ENCODE results near the gene RELL2.

GRCh38 chr5:141634720-141635119, 2.1 kb upstream of the RELL2 start:
- TF ChIP-seq, protein P1, sequence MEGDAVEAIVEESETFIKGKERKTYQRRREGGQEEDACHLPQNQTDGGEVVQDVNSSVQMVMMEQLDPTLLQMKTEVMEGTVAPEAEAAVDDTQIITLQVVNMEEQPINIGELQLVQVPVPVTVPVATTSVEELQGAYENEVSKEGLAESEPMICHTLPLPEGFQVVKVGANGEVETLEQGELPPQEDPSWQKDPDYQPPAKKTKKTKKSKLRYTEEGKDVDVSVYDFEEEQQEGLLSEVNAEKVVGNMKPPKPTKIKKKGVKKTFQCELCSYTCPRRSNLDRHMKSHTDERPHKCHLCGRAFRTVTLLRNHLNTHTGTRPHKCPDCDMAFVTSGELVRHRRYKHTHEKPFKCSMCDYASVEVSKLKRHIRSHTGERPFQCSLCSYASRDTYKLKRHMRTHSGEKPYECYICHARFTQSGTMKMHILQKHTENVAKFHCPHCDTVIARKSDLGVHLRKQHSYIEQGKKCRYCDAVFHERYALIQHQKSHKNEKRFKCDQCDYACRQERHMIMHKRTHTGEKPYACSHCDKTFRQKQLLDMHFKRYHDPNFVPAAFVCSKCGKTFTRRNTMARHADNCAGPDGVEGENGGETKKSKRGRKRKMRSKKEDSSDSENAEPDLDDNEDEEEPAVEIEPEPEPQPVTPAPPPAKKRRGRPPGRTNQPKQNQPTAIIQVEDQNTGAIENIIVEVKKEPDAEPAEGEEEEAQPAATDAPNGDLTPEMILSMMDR (IDR thresholded peaks at IDR 0.05) = no peak
- TF ChIP-seq, protein P2, sequence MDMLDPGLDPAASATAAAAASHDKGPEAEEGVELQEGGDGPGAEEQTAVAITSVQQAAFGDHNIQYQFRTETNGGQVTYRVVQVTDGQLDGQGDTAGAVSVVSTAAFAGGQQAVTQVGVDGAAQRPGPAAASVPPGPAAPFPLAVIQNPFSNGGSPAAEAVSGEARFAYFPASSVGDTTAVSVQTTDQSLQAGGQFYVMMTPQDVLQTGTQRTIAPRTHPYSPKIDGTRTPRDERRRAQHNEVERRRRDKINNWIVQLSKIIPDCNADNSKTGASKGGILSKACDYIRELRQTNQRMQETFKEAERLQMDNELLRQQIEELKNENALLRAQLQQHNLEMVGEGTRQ (IDR thresholded peaks at IDR 0.05; ENCODE audit: borderline replicate concordance, low read depth, low read length) = no peak
- TF ChIP-seq FOXM1 (IDR thresholded peaks at IDR 0.05; ENCODE audit: low read depth) = no peak
- TF ChIP-seq MXI1 (IDR thresholded peaks at IDR 0.05; ENCODE audit: low read depth, low read length) = no peak
- TF ChIP-seq NFIC (IDR thresholded peaks at IDR 0.05; ENCODE audit: borderline replicate concordance) = no peak

All from SK-N-SH (cell line).